GM12801 (cell line): Measurements from ENCODE around the gene CFTR.

Source experiments
- TF ChIP-seq, protein P1 (sequence below): IDR thresholded peaks from one replicate; pipeline ENCODE4 v1.5.1; 2011; ENCODE audit warnings: control low read depth; ENCODE audit not compliant: insufficient read length; ENCODE audit errors: extremely low read depth

The CFTR gene

DNA sequence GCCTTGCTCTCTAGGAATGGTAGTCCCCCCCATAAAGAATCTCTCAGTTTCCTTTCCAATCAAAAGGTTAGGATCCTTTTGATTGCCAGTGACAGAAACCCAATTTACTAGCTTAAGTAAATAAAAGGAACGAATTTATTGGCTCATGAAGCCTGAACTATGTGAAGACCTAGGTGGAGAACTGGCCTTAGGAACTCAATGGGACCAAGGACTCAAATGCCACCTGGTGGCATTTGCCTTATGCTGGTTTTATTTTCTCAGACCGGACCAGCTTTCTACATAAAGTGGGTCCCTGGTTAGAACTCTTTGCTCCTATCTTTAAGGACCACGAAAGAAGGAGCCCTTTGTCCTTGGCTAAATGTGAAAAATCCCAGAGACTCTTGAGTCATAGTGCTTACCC is 25.4 kb downstream of the CFTR start:
- TF ChIP-seq, protein P1, sequence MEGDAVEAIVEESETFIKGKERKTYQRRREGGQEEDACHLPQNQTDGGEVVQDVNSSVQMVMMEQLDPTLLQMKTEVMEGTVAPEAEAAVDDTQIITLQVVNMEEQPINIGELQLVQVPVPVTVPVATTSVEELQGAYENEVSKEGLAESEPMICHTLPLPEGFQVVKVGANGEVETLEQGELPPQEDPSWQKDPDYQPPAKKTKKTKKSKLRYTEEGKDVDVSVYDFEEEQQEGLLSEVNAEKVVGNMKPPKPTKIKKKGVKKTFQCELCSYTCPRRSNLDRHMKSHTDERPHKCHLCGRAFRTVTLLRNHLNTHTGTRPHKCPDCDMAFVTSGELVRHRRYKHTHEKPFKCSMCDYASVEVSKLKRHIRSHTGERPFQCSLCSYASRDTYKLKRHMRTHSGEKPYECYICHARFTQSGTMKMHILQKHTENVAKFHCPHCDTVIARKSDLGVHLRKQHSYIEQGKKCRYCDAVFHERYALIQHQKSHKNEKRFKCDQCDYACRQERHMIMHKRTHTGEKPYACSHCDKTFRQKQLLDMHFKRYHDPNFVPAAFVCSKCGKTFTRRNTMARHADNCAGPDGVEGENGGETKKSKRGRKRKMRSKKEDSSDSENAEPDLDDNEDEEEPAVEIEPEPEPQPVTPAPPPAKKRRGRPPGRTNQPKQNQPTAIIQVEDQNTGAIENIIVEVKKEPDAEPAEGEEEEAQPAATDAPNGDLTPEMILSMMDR = no peak

DNA sequence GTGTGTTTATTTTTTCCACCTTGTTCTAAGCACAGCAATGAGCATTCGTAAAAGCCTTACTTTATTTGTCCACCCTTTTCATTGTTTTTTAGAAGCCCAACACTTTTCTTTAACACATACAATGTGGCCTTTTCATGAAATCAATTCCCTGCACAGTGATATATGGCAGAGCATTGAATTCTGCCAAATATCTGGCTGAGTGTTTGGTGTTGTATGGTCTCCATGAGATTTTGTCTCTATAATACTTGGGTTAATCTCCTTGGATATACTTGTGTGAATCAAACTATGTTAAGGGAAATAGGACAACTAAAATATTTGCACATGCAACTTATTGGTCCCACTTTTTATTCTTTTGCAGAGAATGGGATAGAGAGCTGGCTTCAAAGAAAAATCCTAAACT is 28.9 kb downstream of the CFTR start:
- TF ChIP-seq, protein P1 = no peak

DNA sequence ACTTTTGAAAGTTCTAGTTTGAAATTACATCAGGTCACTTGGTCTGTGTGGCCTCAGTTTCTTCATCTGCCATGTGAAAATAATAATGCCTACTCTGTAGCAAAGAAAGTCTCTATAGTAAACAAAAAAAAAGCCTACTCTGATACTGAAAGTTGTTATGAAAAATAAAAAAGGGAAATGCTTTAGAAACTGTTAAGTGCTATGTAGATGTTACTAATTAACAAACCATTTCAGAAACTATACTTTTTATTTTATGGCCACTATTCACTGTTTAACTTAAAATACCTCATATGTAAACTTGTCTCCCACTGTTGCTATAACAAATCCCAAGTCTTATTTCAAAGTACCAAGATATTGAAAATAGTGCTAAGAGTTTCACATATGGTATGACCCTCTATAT is 50.6 kb downstream of the CFTR start:
- TF ChIP-seq, protein P1 = no peak

DNA sequence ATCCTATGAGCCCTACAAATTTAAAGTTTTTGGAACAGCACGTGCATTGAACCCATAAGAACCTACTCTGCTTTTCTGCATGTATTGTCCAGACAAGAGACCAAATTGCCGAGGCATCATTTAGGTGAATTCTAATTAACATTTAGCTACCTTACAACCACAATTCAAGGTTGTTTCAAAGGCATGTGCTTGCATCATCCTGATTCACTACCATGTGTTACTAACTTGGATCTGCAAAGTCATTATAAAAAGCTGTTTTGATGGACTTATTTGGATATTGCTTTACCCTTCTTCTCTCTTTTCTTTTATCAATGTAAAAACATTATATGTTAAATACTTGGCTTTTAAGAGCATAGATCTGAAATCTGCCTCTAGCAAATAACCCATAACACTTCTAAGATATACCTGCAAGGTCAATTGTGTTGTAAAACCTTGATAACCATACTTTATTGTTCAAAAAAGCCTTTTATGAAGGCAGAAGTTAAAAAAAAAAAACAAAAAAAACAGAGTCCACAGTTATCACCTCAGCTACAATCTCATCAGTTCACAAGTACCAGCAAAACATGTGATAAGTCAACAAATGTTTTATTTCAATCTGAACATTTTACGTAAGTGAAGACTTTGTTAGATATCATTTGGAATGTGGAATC is 51.9 kb downstream of the CFTR start:
- TF ChIP-seq, protein P1 = no peak

DNA sequence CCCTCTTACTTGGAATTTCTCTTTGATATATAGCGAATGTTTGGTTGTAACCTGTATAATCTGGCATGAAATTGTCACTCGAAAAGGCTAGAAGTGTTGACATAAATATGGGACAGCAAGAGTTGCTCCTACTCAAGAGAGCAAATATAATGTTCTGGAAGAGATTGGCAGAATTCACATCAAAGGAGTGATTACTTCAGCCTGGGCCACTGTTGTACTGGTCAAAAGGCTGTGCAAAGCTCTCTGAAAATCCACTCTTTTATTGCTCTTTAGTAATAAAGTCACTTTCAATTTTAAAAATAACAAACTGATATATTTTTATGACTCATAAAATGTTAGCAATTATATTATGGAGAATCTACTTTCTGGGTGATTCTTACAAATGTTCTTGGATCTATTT is 58.2 kb downstream of the CFTR start:
- TF ChIP-seq, protein P1 = no peak

DNA sequence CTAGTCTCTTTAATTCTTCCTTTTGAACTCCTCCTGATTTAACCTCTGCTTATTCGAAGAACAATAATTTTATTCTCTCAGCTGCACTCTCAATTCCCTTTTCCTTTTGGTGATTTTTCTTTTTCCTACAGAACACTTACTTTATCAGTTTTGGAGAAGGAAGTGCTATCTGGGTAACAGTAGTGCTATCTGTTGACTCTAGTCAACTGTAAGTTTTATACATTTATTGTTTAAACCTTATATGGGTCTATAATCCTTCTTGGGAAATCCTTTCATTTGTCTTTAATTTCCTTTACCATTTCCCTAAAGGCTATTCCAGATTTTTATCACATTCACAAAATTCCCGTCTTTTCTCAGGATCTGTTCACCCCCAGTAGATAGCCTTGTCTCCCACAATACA is 64.2 kb downstream of the CFTR start:
- TF ChIP-seq, protein P1 = no peak

DNA sequence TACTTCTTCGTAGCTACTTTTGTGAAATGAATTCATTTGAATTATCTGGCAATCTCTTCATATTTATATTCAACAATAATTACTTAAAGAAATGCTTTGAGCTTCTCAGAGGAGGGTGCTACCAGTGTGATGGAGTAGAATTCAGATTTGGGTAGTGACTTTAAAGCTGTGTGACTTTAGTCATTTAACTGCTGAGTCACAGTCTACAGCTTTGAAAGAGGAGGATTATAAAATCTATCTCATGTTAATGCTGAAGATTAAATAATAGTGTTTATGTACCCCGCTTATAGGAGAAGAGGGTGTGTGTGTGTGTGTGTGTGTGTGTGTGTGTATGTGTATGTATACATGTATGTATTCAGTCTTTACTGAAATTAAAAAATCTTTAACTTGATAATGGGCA is 68.2 kb downstream of the CFTR start:
- TF ChIP-seq, protein P1 = no peak
